ENCODE results near the gene SEC24C.
"Not testable (repeated sequence)": the region's sequence is repeated elsewhere in the genome, so short reads cannot be mapped to it uniquely, and the experiment has no call there.

DNA sequence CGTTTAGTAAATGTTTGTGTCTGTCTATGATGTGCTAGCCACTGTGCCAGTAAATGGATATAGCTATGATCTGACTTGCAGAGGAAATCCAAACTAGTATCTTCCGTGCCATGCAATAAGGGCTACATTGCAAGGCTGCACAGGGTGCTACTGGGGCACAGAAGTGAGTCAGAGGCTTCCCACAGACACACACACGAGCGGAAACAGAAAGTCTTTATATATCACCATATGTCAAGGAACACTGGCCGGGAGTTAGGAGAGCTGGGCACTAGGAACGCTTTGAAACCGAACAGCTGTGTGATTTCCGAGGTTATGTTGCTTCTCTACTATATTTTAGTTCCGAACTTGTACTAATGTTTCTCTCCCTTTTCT lies 14.4 kb upstream of the SEC24C start:
- TF ChIP-seq, protein P1, sequence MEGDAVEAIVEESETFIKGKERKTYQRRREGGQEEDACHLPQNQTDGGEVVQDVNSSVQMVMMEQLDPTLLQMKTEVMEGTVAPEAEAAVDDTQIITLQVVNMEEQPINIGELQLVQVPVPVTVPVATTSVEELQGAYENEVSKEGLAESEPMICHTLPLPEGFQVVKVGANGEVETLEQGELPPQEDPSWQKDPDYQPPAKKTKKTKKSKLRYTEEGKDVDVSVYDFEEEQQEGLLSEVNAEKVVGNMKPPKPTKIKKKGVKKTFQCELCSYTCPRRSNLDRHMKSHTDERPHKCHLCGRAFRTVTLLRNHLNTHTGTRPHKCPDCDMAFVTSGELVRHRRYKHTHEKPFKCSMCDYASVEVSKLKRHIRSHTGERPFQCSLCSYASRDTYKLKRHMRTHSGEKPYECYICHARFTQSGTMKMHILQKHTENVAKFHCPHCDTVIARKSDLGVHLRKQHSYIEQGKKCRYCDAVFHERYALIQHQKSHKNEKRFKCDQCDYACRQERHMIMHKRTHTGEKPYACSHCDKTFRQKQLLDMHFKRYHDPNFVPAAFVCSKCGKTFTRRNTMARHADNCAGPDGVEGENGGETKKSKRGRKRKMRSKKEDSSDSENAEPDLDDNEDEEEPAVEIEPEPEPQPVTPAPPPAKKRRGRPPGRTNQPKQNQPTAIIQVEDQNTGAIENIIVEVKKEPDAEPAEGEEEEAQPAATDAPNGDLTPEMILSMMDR (IDR thresholded peaks at IDR 0.05) = not testable (repeated sequence)
- not testable (repeated sequence) for TF ChIP-seq POLR2AphosphoS5, TCF7L2 (IDR thresholded peaks at IDR 0.05; ENCODE audit: low read depth, low read length)
- TF ChIP-seq, protein P2, sequence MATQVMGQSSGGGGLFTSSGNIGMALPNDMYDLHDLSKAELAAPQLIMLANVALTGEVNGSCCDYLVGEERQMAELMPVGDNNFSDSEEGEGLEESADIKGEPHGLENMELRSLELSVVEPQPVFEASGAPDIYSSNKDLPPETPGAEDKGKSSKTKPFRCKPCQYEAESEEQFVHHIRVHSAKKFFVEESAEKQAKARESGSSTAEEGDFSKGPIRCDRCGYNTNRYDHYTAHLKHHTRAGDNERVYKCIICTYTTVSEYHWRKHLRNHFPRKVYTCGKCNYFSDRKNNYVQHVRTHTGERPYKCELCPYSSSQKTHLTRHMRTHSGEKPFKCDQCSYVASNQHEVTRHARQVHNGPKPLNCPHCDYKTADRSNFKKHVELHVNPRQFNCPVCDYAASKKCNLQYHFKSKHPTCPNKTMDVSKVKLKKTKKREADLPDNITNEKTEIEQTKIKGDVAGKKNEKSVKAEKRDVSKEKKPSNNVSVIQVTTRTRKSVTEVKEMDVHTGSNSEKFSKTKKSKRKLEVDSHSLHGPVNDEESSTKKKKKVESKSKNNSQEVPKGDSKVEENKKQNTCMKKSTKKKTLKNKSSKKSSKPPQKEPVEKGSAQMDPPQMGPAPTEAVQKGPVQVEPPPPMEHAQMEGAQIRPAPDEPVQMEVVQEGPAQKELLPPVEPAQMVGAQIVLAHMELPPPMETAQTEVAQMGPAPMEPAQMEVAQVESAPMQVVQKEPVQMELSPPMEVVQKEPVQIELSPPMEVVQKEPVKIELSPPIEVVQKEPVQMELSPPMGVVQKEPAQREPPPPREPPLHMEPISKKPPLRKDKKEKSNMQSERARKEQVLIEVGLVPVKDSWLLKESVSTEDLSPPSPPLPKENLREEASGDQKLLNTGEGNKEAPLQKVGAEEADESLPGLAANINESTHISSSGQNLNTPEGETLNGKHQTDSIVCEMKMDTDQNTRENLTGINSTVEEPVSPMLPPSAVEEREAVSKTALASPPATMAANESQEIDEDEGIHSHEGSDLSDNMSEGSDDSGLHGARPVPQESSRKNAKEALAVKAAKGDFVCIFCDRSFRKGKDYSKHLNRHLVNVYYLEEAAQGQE (IDR thresholded peaks at IDR 0.05; ENCODE audit: insufficient read depth in 1 of 2, low read depth in 2 of 2, low read length in 1 of 2) = not testable (repeated sequence)

All from Panc1 (cell line).